ENCODE data around the gene SNRNP25. TPM values are rescaled to one million over a fixed set of nuclear protein-coding genes. Genes with fewer than 3 reads are reported as not detected.

Gene SNRNP25
- total and polyA plus RNA-seq, 2 of the 8 experiments (the other 6 are each of a cell fraction or from before 2014, with no cell fraction given): 53.0 to 58.4 TPM

GRCh38 chr16:105521-105920 is 51.9 kb downstream of the SNRNP25 start:
- no peak overlapping the region for H2BK20ac ChIP-seq (ENCODE audit: low read length)
- TF ChIP-seq CEBPB (IDR thresholded peaks at IDR 0.05; ENCODE audit: low read depth, low read length): no peak
- TF ChIP-seq CTCF (IDR thresholded peaks at IDR 0.05; ENCODE audit: control extremely low read depth in 1 of 3, insufficient read depth in 1 of 3, low read depth in 1 of 3, low read length in 3 of 3): peak; percentile 10 to 43 (median 31); a peak in 3 of 4 replicates
- no peak overlapping the region for H3K4me3 ChIP-seq (ENCODE audit: extremely low read depth in 1 of 4, insufficient read depth in 2 of 4, low read depth in 3 of 4, low read length in 4 of 4)
- no peaks in the 10 kb centered on the region for H3K23me2 ChIP-seq (ENCODE audit: low read depth, low read length)
- H2AK5ac ChIP-seq (ENCODE audit: low read depth, low read length): no peak overlapping the region
- H2AFZ ChIP-seq (ENCODE audit: low read length): no peak overlapping the region
- H3K79me2 ChIP-seq (ENCODE audit: control insufficient read depth in 1 of 2, insufficient read depth in 2 of 2, low read length in 2 of 2): no peaks in the 10 kb centered on the region
- no peak overlapping the region for H2BK12ac ChIP-seq (ENCODE audit: low read depth, low read length)
- H3K23ac ChIP-seq (ENCODE audit: insufficient read length): no peak overlapping the region
- no peak overlapping the region for H3K56ac ChIP-seq (replicated peaks; ENCODE audit: insufficient read length, low read depth, low read length)
- H4K8ac ChIP-seq (ENCODE audit: extremely low read depth, insufficient read depth, low read length): no peak overlapping the region
- no peaks in the 10 kb centered on the region for H3K27me3 ChIP-seq (replicated peaks in 1 of 4; ENCODE audit: control insufficient read depth in 3 of 4, extremely low read depth in 1 of 4, insufficient read depth in 3 of 4, low read length in 3 of 4)
- H3K18ac ChIP-seq (ENCODE audit: extremely low read depth, low read length): no peak overlapping the region
- H2BK5ac ChIP-seq (ENCODE audit: low read depth, low read length): no peak overlapping the region
- H3K14ac ChIP-seq (ENCODE audit: insufficient read length): no peak overlapping the region
- POLR2A ChIA-PET (ENCODE audit: partially characterized antibody): interaction anchor here (0.7 to 1.0 kb wide), 3 partner anchors 14 to 52 kb away, joined by 3 read pairs; partner anchors contain the start of genes POLR3K, RHBDF1 and SNRNP25
- no peak overlapping the region for H4K5ac ChIP-seq (ENCODE audit: insufficient read length, low read depth, low read length)
- CTCF ChIA-PET (ENCODE audit: partially characterized antibody): interaction anchor here (0.7 to 5.8 kb wide), 9 partner anchors 10 to 257 kb away, joined by 3 to 80 read pairs (median 3); partner anchors contain the start of gene HBQ1
- no peaks in the 10 kb centered on the region for H3K9me3 ChIP-seq (ENCODE audit: insufficient read depth in 2 of 2, low read depth in 1 of 2, low read length in 1 of 2)
- H3K9ac ChIP-seq (replicated peaks in 1 of 4; ENCODE audit: extremely low read depth in 1 of 4, low read depth in 3 of 4, low read length in 3 of 4): peak overlapping the region in 1 of 4 experiments; percentile 32; a peak in 1 of 7 replicates
- 84% methylated on average over 6 of the region's 6 CpGs; no CpG with 5 or more reads in 1 of the 2 experiments for whole genome bisulfite sequencing, 2 experiments (ENCODE audit: extremely low coverage in 1 of 2, insufficient coverage in 1 of 2, insufficient read length in 1 of 2, insufficient replicate concordance in 2 of 2, low coverage in 1 of 2, low lambda C conversion rate in 2 of 2, missing lambda C conversion rate in 1 of 2)
- H3K4me1 ChIP-seq (replicated peaks in 1 of 4; ENCODE audit: control insufficient read depth in 3 of 4, insufficient read depth in 4 of 4, low read length in 3 of 4): peaks cover 0 to 1% (median 0%) of the 10 kb centered on the region in 4 experiments; a peak in 1 of 7 replicates
- H4K91ac ChIP-seq (replicated peaks; ENCODE audit: insufficient read length, low read length): no peak overlapping the region
- no peak overlapping the region for H2BK120ac ChIP-seq (replicated peaks; ENCODE audit: low read depth, low read length)
- FAIRE-seq (no peak), DNase-seq (ENCODE audit: low read depth in 1 of 2, low spot score in 2 of 2) (no peak)
- no peak overlapping the region for H3K4me2 ChIP-seq (ENCODE audit: insufficient read depth in 1 of 2, low read depth in 2 of 2, low read length in 2 of 2)
- no peak overlapping the region for H2BK15ac ChIP-seq (ENCODE audit: low read length)
- peaks cover 0 to 3% (median 0%) of the 10 kb centered on the region in 4 experiments; a peak in 2 of 8 replicates for H3K36me3 ChIP-seq (ENCODE audit: control insufficient read depth in 2 of 4, insufficient read depth in 4 of 4, low read length in 3 of 4)
- no peaks in the 10 kb centered on the region for H3K79me1 ChIP-seq (ENCODE audit: low read depth, low read length)
- no peak overlapping the region for H3K27ac ChIP-seq (ENCODE audit: low read depth, low read length)
- peaks cover 0 to 5% of the 10 kb centered on the region in 2 experiments for H4K20me1 ChIP-seq (replicated peaks in 1 of 2; ENCODE audit: control insufficient read depth in 1 of 2, insufficient read depth in 2 of 2, low read length in 2 of 2)
- no peak overlapping the region for H3K4ac ChIP-seq (replicated peaks; ENCODE audit: insufficient read length, low read depth, low read length)
